Astrocyte (in vitro differentiated cells and primary cell): ENCODE data around the gene SOX15.

Experiments used
- CTCF ChIP-seq: IDR thresholded peaks from 2 replicates; pipeline ENCODE4 v1.5.1; 2011; ENCODE audit warnings: low read depth, mild to moderate bottlenecking, inconsistent platforms, low read length, moderate library complexity; ENCODE audit not compliant: insufficient read depth
- EZH2 ChIP-seq: IDR thresholded peaks from 2 replicates; pipeline ENCODE4 v1.6.1; 2012; ENCODE audit warnings: mild to moderate bottlenecking, low read length, inconsistent platforms; ENCODE audit not compliant: insufficient read depth

DNA sequence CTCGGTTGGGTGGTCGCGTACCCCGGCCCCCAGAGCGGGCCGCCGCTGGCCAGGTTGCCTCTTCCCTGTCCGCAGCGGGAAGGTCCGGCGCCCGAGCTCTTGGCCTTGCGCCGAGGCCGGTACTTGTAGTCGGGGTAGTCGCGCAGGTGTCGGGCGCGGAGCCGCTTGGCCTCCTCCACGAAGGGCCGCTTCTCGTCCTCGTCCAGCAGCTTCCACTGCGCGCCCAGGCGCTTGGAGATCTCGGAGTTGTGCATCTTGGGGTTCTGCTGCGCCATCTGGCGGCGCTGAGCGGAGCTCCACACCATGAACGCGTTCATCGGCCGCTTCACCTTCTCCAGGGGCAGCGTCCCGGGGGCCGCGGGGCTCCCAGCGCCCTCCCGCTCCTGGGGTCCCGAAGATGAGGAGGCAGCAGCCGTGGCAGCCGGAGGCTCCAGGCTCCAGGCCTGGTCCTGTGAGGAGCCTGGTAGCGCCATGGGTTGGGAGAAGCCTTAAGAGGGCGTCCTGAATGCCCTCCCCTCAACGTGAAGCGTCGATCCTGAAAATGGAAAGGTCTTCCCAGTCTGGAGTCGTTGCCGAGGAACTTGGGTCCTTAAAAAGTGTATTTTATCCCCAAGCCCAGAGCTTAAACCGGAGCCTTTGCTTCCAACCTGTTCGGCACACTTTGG lies 558 bp downstream of the SOX15 start:
- peak; percentile 56 for TF ChIP-seq CTCF
- no peak for TF ChIP-seq EZH2
